MM.1S (cell line): ENCODE measurements around the gene PORCN.

Experiments
- CTCF ChIP-seq: fragments of 300-600 bp; sonication (generic); IDR thresholded peaks from 2 replicates; pipeline ENCODE4 v1.5.1; 2016; ENCODE audit warnings: antibody characterized with exemption, low read length, mixed read lengths
- EZH2 ChIP-seq: fragments of 300-600 bp; sonication (generic); optimal IDR thresholded peaks from 2 replicates; pipeline ENCODE3; 2017; ENCODE audit warnings: low read depth, mild to moderate bottlenecking, antibody characterized with exemption, low read length, mixed read lengths

- TF ChIP-seq CTCF (no peak), EZH2 (no peak)
Measured at GRCh38 chrX:48491809-48492208, 17.0 kb upstream of the PORCN start.
